Measurements from ENCODE around the gene TCEAL4.

TCEAL4 gene

DNA sequence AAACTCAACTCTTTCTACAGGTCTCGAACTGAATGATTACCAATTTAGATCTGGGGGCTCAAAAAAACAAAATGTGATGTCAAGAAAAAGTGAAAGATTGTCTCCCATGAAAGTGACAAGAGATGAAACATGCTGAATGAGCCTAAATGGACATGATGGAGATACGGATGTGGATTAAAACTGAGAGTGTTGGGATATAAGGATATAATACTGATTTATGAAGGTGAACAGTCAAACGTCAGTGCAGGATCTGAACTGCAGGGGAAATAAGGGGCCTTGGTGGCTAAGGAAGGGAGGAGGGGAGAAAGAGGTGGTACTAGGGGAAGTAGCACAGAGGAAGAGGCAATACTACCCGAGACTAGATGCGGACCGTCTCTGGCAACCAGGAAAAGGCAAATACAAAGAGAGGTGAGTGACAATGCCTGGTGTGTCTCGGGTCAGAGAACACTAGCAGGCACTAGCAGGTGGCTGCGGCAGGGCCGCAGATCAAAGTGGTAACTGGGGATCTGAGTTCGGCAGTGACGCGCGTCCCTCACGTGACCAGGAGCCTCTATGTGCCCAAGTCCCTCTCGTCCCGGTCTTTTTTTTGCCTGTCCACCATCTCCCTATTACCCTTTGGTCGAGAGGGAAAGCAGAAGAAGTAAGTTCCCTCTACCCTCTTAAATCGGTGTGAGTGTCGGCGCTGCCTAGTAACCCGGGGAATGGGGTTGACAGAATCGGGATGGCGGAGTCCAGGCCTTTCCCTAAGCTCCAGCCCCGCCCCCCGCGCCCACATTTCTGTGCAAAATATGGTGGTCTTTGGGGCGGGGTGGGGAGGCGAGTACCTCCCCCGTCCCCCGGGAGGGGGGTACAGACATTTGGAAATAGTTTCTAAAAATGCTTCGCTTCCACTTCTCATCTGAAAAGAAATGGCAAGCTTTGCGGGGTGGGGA lies 43.3 kb downstream of the TCEAL4 start, which contains the start of gene TCEAL1:
Gene TCEAL1, plus strand, starts transcription at position 590 of the 932 bp plus-strand sequence. CDS start 942 bp downstream, outside the sequence.
- TF ChIP-seq, protein P1, sequence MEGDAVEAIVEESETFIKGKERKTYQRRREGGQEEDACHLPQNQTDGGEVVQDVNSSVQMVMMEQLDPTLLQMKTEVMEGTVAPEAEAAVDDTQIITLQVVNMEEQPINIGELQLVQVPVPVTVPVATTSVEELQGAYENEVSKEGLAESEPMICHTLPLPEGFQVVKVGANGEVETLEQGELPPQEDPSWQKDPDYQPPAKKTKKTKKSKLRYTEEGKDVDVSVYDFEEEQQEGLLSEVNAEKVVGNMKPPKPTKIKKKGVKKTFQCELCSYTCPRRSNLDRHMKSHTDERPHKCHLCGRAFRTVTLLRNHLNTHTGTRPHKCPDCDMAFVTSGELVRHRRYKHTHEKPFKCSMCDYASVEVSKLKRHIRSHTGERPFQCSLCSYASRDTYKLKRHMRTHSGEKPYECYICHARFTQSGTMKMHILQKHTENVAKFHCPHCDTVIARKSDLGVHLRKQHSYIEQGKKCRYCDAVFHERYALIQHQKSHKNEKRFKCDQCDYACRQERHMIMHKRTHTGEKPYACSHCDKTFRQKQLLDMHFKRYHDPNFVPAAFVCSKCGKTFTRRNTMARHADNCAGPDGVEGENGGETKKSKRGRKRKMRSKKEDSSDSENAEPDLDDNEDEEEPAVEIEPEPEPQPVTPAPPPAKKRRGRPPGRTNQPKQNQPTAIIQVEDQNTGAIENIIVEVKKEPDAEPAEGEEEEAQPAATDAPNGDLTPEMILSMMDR (IDR thresholded peaks at IDR 0.05), result no peak
- Histone ChIP-seq H3K27ac (peak within 1 kb of the TSS; percentile 96), H3K79me2 (no peaks in the 10 kb centered on the region), H3K9me3 (ENCODE audit: control insufficient read depth, low read length) (no peaks in the 10 kb centered on the region), H3K27me3 (ENCODE audit: control insufficient read depth, insufficient read depth, low read length) (no peaks in the 10 kb centered on the region), H3K9ac (peak within 1 kb of the TSS; percentile 17), H3K4me2 (ENCODE audit: low read length) (peak within 1 kb of the TSS; percentile 73), H2AFZ (peak within 1 kb of the TSS; percentile 93), H3K4me1 (no peaks in the 10 kb centered on the region), H3K4me3 (ENCODE audit: low read depth, low read length) (peak within 1 kb of the TSS; percentile 70), H3K36me3 (ENCODE audit: control insufficient read depth, insufficient read depth, low read length) (no peaks in the 10 kb centered on the region)

DNA sequence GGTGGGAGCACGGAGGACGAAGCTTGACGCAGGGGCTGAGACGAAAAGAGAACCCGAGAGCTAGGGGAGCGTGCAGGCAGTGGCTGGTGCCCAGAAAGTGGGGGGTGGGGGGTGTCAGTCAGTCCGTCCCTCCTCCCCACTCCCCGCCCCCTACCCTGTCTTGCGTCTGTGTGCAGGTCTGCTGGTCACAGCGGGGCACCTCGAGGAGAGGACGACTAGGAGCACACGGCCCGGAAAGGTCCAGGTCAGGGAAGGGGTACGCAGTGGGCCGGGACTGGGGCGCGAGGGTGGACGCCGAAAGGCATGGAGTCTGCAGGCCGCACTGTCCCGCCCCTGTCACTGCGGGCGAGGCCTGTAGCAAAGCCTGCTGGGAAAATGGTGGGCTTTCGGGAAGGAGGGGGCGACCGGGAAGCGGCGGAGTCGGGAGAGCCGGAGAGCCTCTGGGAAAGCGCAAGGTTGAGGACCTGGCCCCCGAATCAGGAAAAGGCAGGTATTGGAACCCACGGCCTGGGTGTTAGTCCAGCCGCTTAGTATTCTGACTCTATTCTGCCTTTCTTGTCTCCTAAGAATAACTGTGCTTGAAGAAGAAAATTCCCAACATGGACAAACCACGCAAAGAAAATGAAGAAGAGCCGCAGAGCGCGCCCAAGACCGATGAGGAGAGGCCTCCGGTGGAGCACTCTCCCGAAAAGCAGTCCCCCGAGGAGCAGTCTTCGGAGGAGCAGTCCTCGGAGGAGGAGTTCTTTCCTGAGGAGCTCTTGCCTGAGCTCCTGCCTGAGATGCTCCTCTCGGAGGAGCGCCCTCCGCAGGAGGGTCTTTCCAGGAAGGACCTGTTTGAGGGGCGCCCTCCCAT lies 44.2 kb downstream of the TCEAL4 start:
- TF ChIP-seq, protein P1 (IDR thresholded peaks at IDR 0.05), result peak; percentile 50

DNA sequence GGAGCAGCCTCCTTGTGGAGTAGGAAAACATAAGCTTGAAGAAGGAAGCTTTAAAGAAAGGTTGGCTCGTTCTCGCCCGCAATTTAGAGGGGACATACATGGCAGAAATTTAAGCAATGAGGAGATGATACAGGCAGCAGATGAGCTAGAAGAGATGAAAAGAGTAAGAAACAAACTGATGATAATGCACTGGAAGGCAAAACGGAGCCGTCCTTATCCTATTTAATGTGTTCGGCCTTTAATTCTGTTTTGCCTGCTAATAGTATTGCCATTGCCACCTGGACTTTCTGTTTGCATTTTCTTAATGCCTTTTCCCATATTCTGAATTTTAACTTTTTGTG lies 44.8 kb downstream of the TCEAL4 start:
- H3K27ac ChIP-seq, result peak overlapping the region; percentile 96
- H3K4me2 ChIP-seq (ENCODE audit: low read length), result peak overlapping the region; percentile 73
- peak overlapping the region; percentile 70 for H3K4me3 ChIP-seq (ENCODE audit: low read depth, low read length)
- H3K79me2 ChIP-seq, result no peaks in the 10 kb centered on the region
- H3K9me3 ChIP-seq (ENCODE audit: control insufficient read depth, low read length), result no peaks in the 10 kb centered on the region
- no peaks in the 10 kb centered on the region for H3K4me1 ChIP-seq
- peak overlapping the region; percentile 93 for H2AFZ ChIP-seq
- H3K27me3 ChIP-seq (ENCODE audit: control insufficient read depth, insufficient read depth, low read length), result no peaks in the 10 kb centered on the region
- TF ChIP-seq, protein P1 (IDR thresholded peaks at IDR 0.05), result no peak
- H3K36me3 ChIP-seq (ENCODE audit: control insufficient read depth, insufficient read depth, low read length), result no peaks in the 10 kb centered on the region
- H3K9ac ChIP-seq, result no peak overlapping the region

More for the DNA sequence above, 44.2 kb downstream of the TCEAL4 start:
- Histone ChIP-seq H2AFZ (peak overlapping the region; percentile 93), H3K4me2 (ENCODE audit: low read length) (peak overlapping the region; percentile 73), H3K27me3 (ENCODE audit: control insufficient read depth, insufficient read depth, low read length) (no peaks in the 10 kb centered on the region), H3K9ac (peak overlapping the region; percentile 17), H3K4me3 (ENCODE audit: low read depth, low read length) (peak overlapping the region; percentile 70), H3K36me3 (ENCODE audit: control insufficient read depth, insufficient read depth, low read length) (no peaks in the 10 kb centered on the region), H3K79me2 (no peaks in the 10 kb centered on the region), H3K9me3 (ENCODE audit: control insufficient read depth, low read length) (no peaks in the 10 kb centered on the region), H3K4me1 (no peaks in the 10 kb centered on the region), H3K27ac (peak overlapping the region; percentile 96)

DNA sequence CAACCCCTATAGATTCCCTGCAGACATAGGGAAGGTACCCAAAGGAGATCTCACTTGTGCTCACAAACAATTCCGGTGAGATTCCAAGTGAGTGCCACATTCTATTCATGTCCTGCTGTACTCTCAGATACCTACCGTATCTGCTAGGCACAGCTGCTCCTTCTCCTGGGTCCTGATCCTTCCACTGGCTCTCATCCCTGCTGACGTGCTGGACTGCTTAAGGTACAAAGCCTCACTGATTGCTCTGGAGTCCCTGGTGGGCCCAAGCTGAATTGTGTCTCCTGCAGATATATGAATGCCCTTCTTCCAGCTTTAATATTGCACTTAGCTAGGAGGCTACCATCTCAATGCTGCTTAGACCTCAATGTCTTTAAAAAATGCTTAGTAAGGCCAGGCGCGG lies 45.8 kb downstream of the TCEAL4 start:
- Histone ChIP-seq H3K27ac (no peak overlapping the region), H3K4me1 (no peaks in the 10 kb centered on the region), H2AFZ (no peak overlapping the region), H3K79me2 (no peaks in the 10 kb centered on the region), H3K4me3 (ENCODE audit: low read depth, low read length) (no peak overlapping the region), H3K36me3 (ENCODE audit: control insufficient read depth, insufficient read depth, low read length) (no peaks in the 10 kb centered on the region), H3K9ac (no peak overlapping the region), H3K27me3 (ENCODE audit: control insufficient read depth, insufficient read depth, low read length) (no peaks in the 10 kb centered on the region), H3K9me3 (ENCODE audit: control insufficient read depth, low read length) (no peaks in the 10 kb centered on the region), H3K4me2 (ENCODE audit: low read length) (no peak overlapping the region)
- TF ChIP-seq, protein P1 (IDR thresholded peaks at IDR 0.05), result no peak

Data from parathyroid adenoma (tissue), 2 donors.